ENCODE measurements around the gene WDR43.
"Not testable (repeated sequence)": the region's sequence is repeated elsewhere in the genome, so short reads cannot be mapped to it uniquely, and the experiment has no call there.

The WDR43 gene

GRCh38 chr2:28951910-28952835, 57.7 kb downstream of the WDR43 start:
- DNase-seq: no peak
- in situ Hi-C loops (cut with HindIII; ENCODE audit: low pct_ligation_motif_present, low pct_unique_long_range_greater_than_20kb, low sequenced_read_pairs): loop anchor here (10.0 kb wide), 1 partner anchor 243 kb away; no protein-coding TSS in a partner anchor

- DNase-seq: no peak
- in situ Hi-C loops (cut with HindIII; ENCODE audit: low pct_ligation_motif_present, low pct_unique_long_range_greater_than_20kb, low sequenced_read_pairs): loop anchor here (10.0 kb wide), 1 partner anchor 242 kb away; no protein-coding TSS in a partner anchor
Observed at GRCh38 chr2:28952836-28953211, 58.4 kb downstream of the WDR43 start.

- DNase-seq: no peak
- in situ Hi-C loops (cut with HindIII; ENCODE audit: low pct_ligation_motif_present, low pct_unique_long_range_greater_than_20kb, low sequenced_read_pairs): loop anchor here (10.0 kb wide), 1 partner anchor 239 kb away; no protein-coding TSS in a partner anchor
Observed at GRCh38 chr2:28955467-28955866, 61.0 kb downstream of the WDR43 start.

- peak; percentile 54 for DNase-seq
- in situ Hi-C loops (cut with HindIII; ENCODE audit: low pct_ligation_motif_present, low pct_unique_long_range_greater_than_20kb, low sequenced_read_pairs): loop anchor here (10.0 kb wide), 1 partner anchor 238 kb away; no protein-coding TSS in a partner anchor
Observed at GRCh38 chr2:28956415-28956826, 62.0 kb downstream of the WDR43 start.

- peak; percentile 43 for DNase-seq
- in situ Hi-C loops (cut with HindIII; ENCODE audit: low pct_ligation_motif_present, low pct_unique_long_range_greater_than_20kb, low sequenced_read_pairs): loop anchor here (10.0 kb wide), 1 partner anchor 238 kb away; no protein-coding TSS in a partner anchor
Observed at GRCh38 chr2:28956890-28957289, 62.4 kb downstream of the WDR43 start.

- in situ Hi-C loops (cut with HindIII; ENCODE audit: low pct_ligation_motif_present, low pct_unique_long_range_greater_than_20kb, low sequenced_read_pairs): loop anchor here (10.0 kb wide), 1 partner anchor 236 kb away; no protein-coding TSS in a partner anchor
- DNase-seq: peak; percentile 77
Observed at GRCh38 chr2:28958689-28959088, 64.2 kb downstream of the WDR43 start.

GRCh38 chr2:28960401-28960800, 65.9 kb downstream of the WDR43 start:
- in situ Hi-C loops (cut with HindIII; ENCODE audit: low pct_ligation_motif_present, low pct_unique_long_range_greater_than_20kb, low sequenced_read_pairs): no loop called here
- no peak for DNase-seq

- no peak for DNase-seq
- in situ Hi-C loops (cut with HindIII; ENCODE audit: low pct_ligation_motif_present, low pct_unique_long_range_greater_than_20kb, low sequenced_read_pairs): no loop called here
Observed at GRCh38 chr2:28962505-28962904, 68.0 kb downstream of the WDR43 start.

GRCh38 chr2:28970464-28971160, 76.1 kb downstream of the WDR43 start:
- DNase-seq: no peak
- in situ Hi-C loops (cut with HindIII; ENCODE audit: low pct_ligation_motif_present, low pct_unique_long_range_greater_than_20kb, low sequenced_read_pairs): no loop called here

- in situ Hi-C loops (cut with HindIII; ENCODE audit: low pct_ligation_motif_present, low pct_unique_long_range_greater_than_20kb, low sequenced_read_pairs): no loop called here
- DNase-seq: no peak
Observed at GRCh38 chr2:28972778-28973335, 78.4 kb downstream of the WDR43 start.

- no peak for DNase-seq
- in situ Hi-C loops (cut with HindIII; ENCODE audit: low pct_ligation_motif_present, low pct_unique_long_range_greater_than_20kb, low sequenced_read_pairs): no loop called here
Observed at GRCh38 chr2:28974252-28974651, 79.8 kb downstream of the WDR43 start.

- in situ Hi-C loops (cut with HindIII; ENCODE audit: low pct_ligation_motif_present, low pct_unique_long_range_greater_than_20kb, low sequenced_read_pairs): no loop called here
- DNase-seq: no peak
Observed at GRCh38 chr2:28975671-28976070, 81.2 kb downstream of the WDR43 start.

GRCh38 chr2:28976584-28976983, 82.1 kb downstream of the WDR43 start:
- DNase-seq: no peak
- in situ Hi-C loops (cut with HindIII; ENCODE audit: low pct_ligation_motif_present, low pct_unique_long_range_greater_than_20kb, low sequenced_read_pairs): no loop called here

- in situ Hi-C loops (cut with HindIII; ENCODE audit: low pct_ligation_motif_present, low pct_unique_long_range_greater_than_20kb, low sequenced_read_pairs): no loop called here
Observed at GRCh38 chr2:28977176-28977875, 82.9 kb downstream of the WDR43 start.

GRCh38 chr2:28978001-28978400, 83.5 kb downstream of the WDR43 start:
- in situ Hi-C loops (cut with HindIII; ENCODE audit: low pct_ligation_motif_present, low pct_unique_long_range_greater_than_20kb, low sequenced_read_pairs); DNase-seq: not testable (repeated sequence)

More at GRCh38 chr2:28977176-28977875, 82.9 kb downstream of the WDR43 start:
- no peak for DNase-seq

GRCh38 chr2:28978606-28979005, 84.1 kb downstream of the WDR43 start:
- in situ Hi-C loops (cut with HindIII; ENCODE audit: low pct_ligation_motif_present, low pct_unique_long_range_greater_than_20kb, low sequenced_read_pairs): no loop called here
- no peak for DNase-seq

- no peak for DNase-seq
- in situ Hi-C loops (cut with HindIII; ENCODE audit: low pct_ligation_motif_present, low pct_unique_long_range_greater_than_20kb, low sequenced_read_pairs): no loop called here
Observed at GRCh38 chr2:28979041-28979440, 84.6 kb downstream of the WDR43 start.

GRCh38 chr2:28979576-28980366, 85.3 kb downstream of the WDR43 start:
- in situ Hi-C loops (cut with HindIII; ENCODE audit: low pct_ligation_motif_present, low pct_unique_long_range_greater_than_20kb, low sequenced_read_pairs): no loop called here
- DNase-seq: no peak

Measured in ACHN (cell line).